NCI-H2107 treated with DMSO at 0.1 percent for 48 hours (cell line): ENCODE measurements around the gene OR1F1.

Experiments
- DNase-seq: peaks from one replicate; lab custom pipeline; 2025; ENCODE audit not compliant: unreplicated experiment; lab: John Stamatoyannopoulos, UW

OR1F1 gene

DNA sequence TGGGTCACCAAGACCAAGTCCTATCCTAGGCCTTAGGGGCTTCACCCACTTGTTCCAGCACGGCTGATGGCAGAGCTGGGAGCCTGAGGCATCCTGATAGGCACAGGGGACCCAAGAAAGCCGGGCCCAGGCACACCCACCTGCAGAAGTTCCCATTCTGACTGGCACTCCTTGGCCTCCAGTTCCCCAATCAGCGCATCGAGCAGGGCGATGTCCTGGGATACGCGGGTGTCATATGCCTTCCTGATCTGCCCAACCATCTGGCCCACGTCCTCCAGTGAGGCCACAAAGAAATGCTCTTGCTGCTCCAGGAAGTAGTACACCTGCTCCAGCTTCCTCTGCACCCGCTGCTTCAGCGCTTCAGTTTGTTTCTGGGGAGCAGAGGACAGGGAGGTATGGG is 58.9 kb downstream of the OR1F1 start:
- DNase-seq = no peak

DNA sequence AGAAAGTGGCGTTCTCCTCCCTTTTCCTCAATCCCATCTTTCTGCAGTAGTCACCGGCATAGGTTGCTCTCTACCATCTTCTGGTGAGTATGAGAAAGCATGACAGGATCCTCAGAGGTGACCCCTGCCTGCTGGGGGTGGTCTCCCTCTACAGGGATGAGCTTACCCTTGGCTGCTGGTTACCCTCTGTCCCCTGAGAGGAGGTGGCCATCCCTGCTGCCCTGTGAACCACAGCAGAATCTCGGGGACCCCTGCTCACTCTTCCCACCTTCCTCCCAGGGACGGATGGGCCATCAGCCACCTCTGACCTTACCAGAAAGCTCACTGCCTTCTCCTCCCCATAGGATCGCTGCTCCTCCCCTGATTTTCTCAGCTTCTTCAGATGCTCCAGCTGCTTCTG is 60.6 kb downstream of the OR1F1 start:
- DNase-seq = no peak

DNA sequence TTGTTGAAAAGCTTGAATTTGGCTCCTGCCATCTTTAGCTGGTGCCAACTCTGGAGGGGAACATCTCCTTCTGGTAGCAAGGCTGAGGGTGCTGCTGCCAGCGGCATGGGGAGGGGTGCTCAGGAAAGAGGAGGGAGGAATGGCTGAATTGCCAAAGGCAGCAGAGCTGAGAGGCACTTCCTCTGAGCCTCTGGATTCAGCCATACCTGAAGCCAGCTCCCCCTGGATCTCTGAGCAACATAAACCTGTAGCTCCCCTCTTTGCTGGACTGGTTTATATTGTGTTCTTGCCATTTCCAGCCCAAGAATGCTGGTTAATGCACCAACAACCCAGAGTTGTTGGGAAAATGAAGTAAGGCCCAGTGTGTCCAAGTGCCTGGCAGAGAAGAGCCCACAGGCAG is 61.0 kb downstream of the OR1F1 start:
- no peak for DNase-seq

DNA sequence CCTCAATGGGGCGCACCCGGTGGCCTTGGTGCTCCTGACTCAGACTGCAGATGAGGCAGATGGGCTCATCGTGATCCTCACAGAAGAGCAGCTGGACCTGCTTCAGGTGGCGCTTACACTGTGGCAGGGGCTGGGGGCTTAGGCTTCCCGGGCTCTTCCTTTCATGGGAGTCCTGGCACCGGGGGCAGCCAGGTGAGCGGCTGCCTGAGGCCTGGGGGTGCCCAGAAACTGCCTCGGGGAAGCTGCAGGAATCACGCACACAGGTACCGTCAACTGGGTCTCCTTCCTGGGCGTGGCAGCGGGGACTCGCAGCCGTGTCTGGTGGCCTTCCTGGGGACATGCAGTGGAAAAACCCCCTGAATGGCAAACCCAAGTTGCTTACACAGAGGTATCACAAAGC is 61.4 kb downstream of the OR1F1 start:
- DNase-seq = no peak

DNA sequence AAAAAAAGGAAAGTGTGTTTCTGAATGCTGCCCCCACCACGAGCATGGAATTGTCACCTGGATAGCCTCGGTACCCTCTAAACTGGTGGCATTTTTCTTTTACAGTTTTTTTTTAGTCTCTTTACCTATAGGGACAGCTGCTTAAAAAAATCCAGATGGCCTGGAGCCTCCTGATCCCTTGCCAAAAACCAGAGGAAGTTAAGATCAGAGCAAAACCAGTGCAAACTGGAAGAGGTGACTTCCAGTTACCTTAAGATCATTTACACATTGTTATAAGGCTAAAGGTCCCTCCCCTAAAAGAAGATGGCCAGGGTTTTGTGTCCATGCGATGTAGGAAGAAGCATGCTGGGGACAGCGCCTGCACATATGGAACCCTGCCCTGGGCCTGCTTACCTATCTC is 65.0 kb downstream of the OR1F1 start:
- no peak for DNase-seq

DNA sequence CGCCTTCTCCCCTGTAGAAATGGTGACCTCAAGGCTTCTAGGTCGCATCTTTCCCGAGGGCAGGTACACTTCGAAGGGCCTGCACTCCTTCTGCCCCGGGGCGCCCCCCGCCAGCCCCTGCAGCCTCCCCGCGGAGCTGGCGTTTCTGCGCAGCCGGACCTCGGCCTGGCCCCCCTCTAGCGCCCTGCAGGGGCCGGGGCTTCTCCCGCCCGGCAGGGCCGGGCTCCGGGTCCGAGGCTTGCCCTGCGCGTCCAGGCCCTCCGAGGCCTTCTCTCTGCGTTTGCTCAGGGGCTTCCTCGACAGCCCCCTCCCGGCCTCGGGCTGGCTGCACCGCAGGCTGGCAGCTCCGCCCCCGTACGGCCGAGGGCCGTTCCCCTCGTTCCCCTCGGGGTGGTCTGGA is 66.3 kb downstream of the OR1F1 start:
- DNase-seq = no peak
